Esophagus muscularis mucosa (tissue), 4 donors: ENCODE measurements around the gene SIAH3. TPM values are rescaled to one million over a fixed set of nuclear protein-coding genes. Genes with fewer than 3 reads are reported as not detected.

Source experiments
- DNase-seq: peaks from one replicate; pipeline ENCODE4 v3.0.0-alpha.2; 2017; ENCODE audit errors: extremely low spot score
- H3K27ac ChIP-seq, 4 donors: fragments of 200-600 bp; sonication (generic); replicated peaks in 1 of 4; 1 replicate in 3 of 4; 2 replicates in 1 of 4; pipeline ENCODE4 v1.5.1; 2016 to 2019; ENCODE audit warnings: mild to moderate bottlenecking in 1 of 4
- H3K27me3 ChIP-seq, 4 donors: fragments of 200-600 bp; sonication (generic); one replicate each; pipeline versions ENCODE4 v1.5.1 to v1.6.0; 2016 to 2019
- H3K36me3 ChIP-seq, 4 donors: fragments of 200-600 bp; sonication (generic); one replicate each; pipeline ENCODE4 v1.5.1; 2016 to 2019
- H3K4me1 ChIP-seq, 4 donors: fragments of 200-600 bp; sonication (generic); one replicate each; pipeline ENCODE4 v1.5.1; 2016 to 2019
- H3K4me3 ChIP-seq, 4 donors: fragments of 200-600 bp; sonication (generic); 1 replicate in 2 of 4; 2 replicates in 2 of 4; pipeline ENCODE4 v1.5.1; 2016 to 2019; ENCODE audit warnings: mild to moderate bottlenecking in 4 of 4, moderate library complexity in 1 of 4
- H3K9me3 ChIP-seq, 4 donors: fragments of 200-600 bp; sonication (generic); 1 replicate in 3 of 4; 2 replicates in 1 of 4; pipeline ENCODE4 v1.5.1; 2016 to 2019
- CTCF ChIP-seq, 3 experiments: fragments of 200-600 bp in 2 of 3; fragments of 450-650 bp in 1 of 3; sonication (generic) in 2 of 3; IDR thresholded peaks; one replicate each; pipeline ENCODE4 v1.5.1; 2017 to 2019; ENCODE audit warnings: antibody characterized with exemption in 3 of 3, mild to moderate bottlenecking in 2 of 3, moderate library complexity in 1 of 3
- EP300 ChIP-seq: sonication (generic); formaldehyde crosslinking; IDR thresholded peaks from one replicate; pipeline ENCODE4 v1.6.1; 2017; ENCODE audit warnings: antibody characterized with exemption
- POLR2A ChIP-seq: fragments of 450-650 bp; IDR thresholded peaks from one replicate; pipeline ENCODE4 v1.6.1; 2017; ENCODE audit warnings: antibody characterized with exemption, moderate library complexity, mild to moderate bottlenecking, low read depth
- POLR2AphosphoS5 ChIP-seq, 2 donors: sonication (generic); formaldehyde crosslinking; IDR thresholded peaks; one replicate each; pipeline ENCODE4 v1.6.1; 2017; ENCODE audit warnings: antibody characterized with exemption in 2 of 2
- WGBS: methylation state at CpG from one replicate; pipeline ENCODE4 v1.1.5; 2018; 5-methylcytosine and 5-hydroxymethylcytosine counted together
- intact Hi-C: fragments of 100-400 bp; cut with DNase I; formaldehyde crosslinking; loops from one replicate; pipeline ENCODE4 v1.15.1; 2023
- total RNA-seq, 4 donors: library from RNA; depleted of rRNA; stranded (reverse); fragments of >200 nt; gene quantifications; one replicate each; pipeline versions ENCODE4 v1.1.0 to v1.2.1, GENCODE V29; 2016

SIAH3 gene
- total RNA-seq, 4 donors from 2014 or later = not detected

DNA sequence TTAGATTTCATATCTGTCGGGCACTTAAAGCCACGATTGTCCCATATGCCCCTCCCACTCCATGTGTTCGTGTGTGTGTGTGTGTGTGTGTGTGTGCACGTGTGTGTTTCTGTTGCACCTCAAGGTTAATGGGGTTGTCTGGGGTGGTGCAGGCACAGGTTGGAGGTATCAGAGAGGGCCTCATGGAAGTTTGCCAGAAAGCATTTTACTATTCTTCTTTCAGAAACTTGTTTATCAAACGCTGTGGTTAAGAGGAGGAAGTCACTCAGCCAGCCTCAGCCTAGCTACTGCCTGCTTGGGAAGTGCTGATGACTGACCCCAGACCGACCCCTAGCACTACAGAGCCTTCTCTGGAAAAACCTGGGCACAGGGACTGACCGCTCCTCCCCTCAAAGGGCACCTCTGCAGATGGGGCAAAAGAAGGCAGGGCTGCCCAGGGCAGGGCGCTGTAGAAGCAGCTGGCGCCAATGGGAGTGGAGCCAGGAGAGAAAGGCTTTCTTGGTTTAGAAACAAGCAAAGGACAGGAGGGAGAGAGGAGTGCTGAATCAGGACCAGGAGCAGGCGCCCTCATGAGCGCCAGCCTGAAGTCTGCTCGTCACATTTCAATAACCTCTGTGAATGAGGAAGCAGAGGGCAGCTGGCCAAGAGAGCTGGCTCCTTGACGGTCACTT is 3.9 kb downstream of the SIAH3 start:
- peaks cover 0 to 63% (median 21%) of the 10 kb centered on the region in 4 donors for H3K27me3 ChIP-seq
- H3K4me1 ChIP-seq = peaks cover 6 to 19% (median 19%) of the 10 kb centered on the region in 4 donors

GRCh38 chr13:45846681-45847080 is 4.9 kb downstream of the SIAH3 start:
- Histone ChIP-seq H3K4me3 (no peak overlapping the region), H3K27me3 (peaks cover 0 to 56% (median 19%) of the 10 kb centered on the region in 4 donors), H3K27ac (no peak overlapping the region), H3K9me3 (no peaks in the 10 kb centered on the region), H3K4me1 (peaks cover 6 to 19% (median 18%) of the 10 kb centered on the region in 4 donors), H3K36me3 (no peaks in the 10 kb centered on the region)
- intact Hi-C loops = no loop called here
- WGBS = 95% methylated on average over 8 of the region's 8 CpGs
- no peak for DNase-seq
- TF ChIP-seq POLR2A (no peak), CTCF (IDR thresholded peaks at IDR 0.05) (no peak), EP300 (no peak), POLR2AphosphoS5 (IDR thresholded peaks at IDR 0.05) (no peak)

More for the DNA sequence above, 3.9 kb downstream of the SIAH3 start:
- H3K9me3 ChIP-seq = no peaks in the 10 kb centered on the region
- no peak overlapping the region for H3K4me3 ChIP-seq
- WGBS = 61% methylated on average over 10 of the region's 13 CpGs
- TF ChIP-seq EP300 (no peak), POLR2A (no peak), CTCF (IDR thresholded peaks at IDR 0.05) (no peak), POLR2AphosphoS5 (IDR thresholded peaks at IDR 0.05) (no peak)
- DNase-seq = no peak
- no peak overlapping the region for H3K27ac ChIP-seq
- intact Hi-C loops = no loop called here
- H3K36me3 ChIP-seq = no peaks in the 10 kb centered on the region

DNA sequence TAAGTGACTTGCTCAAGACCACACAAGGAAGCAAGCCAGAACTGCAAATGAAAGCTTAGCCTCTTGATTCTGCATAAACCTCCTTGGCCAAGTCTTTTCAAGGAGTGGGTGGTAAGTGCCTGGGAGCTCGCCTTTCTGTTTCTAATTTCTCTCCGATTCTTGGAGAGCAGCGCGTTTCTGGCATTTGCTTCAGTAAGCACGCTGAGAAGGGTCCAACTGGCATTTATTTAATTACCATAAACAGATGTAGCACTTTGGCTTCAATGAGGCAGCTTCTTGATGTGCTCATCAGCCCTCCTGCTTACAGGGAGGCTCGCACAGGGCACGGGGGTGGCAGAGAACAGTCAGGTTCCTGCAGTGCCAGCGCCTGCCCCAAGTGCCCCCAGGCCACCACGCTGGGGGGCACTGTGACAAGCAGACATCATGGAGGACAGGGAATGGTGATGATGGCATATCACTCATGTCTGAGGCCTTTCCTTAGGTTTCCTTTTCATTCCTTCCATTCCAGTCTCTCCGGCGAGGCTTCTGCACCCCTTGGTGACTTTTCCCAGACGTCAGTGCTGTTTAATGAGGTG is 13.3 kb downstream of the SIAH3 start:
- no peaks in the 10 kb centered on the region for H3K36me3 ChIP-seq
- TF ChIP-seq POLR2AphosphoS5 (IDR thresholded peaks at IDR 0.05) (no peak), POLR2A (no peak), EP300 (no peak), CTCF (IDR thresholded peaks at IDR 0.05) (no peak)
- H3K27me3 ChIP-seq = no peaks in the 10 kb centered on the region
- intact Hi-C loops = no loop called here
- peaks cover 6 to 31% (median 31%) of the 10 kb centered on the region in 4 donors for H3K4me1 ChIP-seq
- H3K9me3 ChIP-seq = no peaks in the 10 kb centered on the region
- no peak overlapping the region for H3K4me3 ChIP-seq
- no peak for DNase-seq
- no peak overlapping the region for H3K27ac ChIP-seq
- WGBS = 47% methylated on average over 12 of the region's 12 CpGs

GRCh38 chr13:45837111-45837510 is 14.4 kb downstream of the SIAH3 start:
- no peak overlapping the region for H3K27ac ChIP-seq

More at GRCh38 chr13:45837111-45837510, 14.4 kb downstream of the SIAH3 start:
- H3K36me3 ChIP-seq = no peaks in the 10 kb centered on the region
- TF ChIP-seq CTCF (IDR thresholded peaks at IDR 0.05) = no peak
- TF ChIP-seq POLR2A = no peak
- H3K4me3 ChIP-seq = no peak overlapping the region
- 34% methylated on average over 1 of the region's 1 CpG for WGBS
- peaks cover 7 to 35% (median 34%) of the 10 kb centered on the region in 4 donors for H3K4me1 ChIP-seq
- intact Hi-C loops = no loop called here
- H3K9me3 ChIP-seq = no peaks in the 10 kb centered on the region
- DNase-seq = no peak
- no peaks in the 10 kb centered on the region for H3K27me3 ChIP-seq
